Prostate gland (tissue), 2 donors: ENCODE results near the gene CMKLR1. TPM values are rescaled to one million over a fixed set of nuclear protein-coding genes. Genes with fewer than 3 reads are reported as not detected.

Experiments
- DNase-seq: peaks from one replicate; pipeline ENCODE4 v3.0.0-alpha.2; 2019; ENCODE audit warnings: low spot score
- H3K27ac ChIP-seq, 2 donors: fragments of 200-600 bp; sonication (generic); 2 replicates each; pipeline ENCODE4 v1.5.1; 2017 to 2019
- H3K27me3 ChIP-seq: fragments of 200-600 bp; sonication (generic); replicated peaks from 2 replicates; pipeline ENCODE4 v1.5.1; 2019; ENCODE audit not compliant: insufficient read depth
- H3K36me3 ChIP-seq, 2 donors: fragments of 200-600 bp; sonication (generic); 1 replicate in 1 of 2; 2 replicates in 1 of 2; pipeline versions ENCODE4 v1.5.1 to v1.8.1; 2017 to 2019
- H3K4me1 ChIP-seq: fragments of 200-600 bp; sonication (generic); replicated peaks from 2 replicates; pipeline ENCODE4 v1.5.1; 2019
- H3K4me3 ChIP-seq, 2 donors: fragments of 200-600 bp; sonication (generic); 2 replicates each; pipeline ENCODE4 v1.5.1; 2017 to 2019
- H3K9me3 ChIP-seq: fragments of 200-600 bp; sonication (generic); 2 replicates; pipeline ENCODE4 v1.5.1; 2017
- POLR2A ChIP-seq: fragments of 450-650 bp; IDR thresholded peaks from one replicate; pipeline ENCODE4 v1.6.1; 2016; ENCODE audit warnings: antibody characterized with exemption, mild to moderate bottlenecking
- POLR2AphosphoS5 ChIP-seq: sonication (generic); formaldehyde crosslinking; IDR thresholded peaks from one replicate; pipeline ENCODE4 v1.6.1; 2017; ENCODE audit warnings: antibody characterized with exemption
- WGBS: methylation state at CpG from one replicate; pipeline ENCODE4 v1.1.5; 2018; 5-methylcytosine and 5-hydroxymethylcytosine counted together
- intact Hi-C: fragments of 100-400 bp; cut with DNase I; formaldehyde crosslinking; loops from one replicate; pipeline ENCODE4 v1.14.2; 2022
- total RNA-seq, 2 donors: library from RNA; depleted of rRNA; stranded (reverse); fragments of >200 nt; gene quantifications; one replicate each; pipeline ENCODE4 v1.1.0, GENCODE V29; 2016
- TF ChIP-seq, protein P1 (sequence below), 4 experiments: fragments of 200-600 bp in 2 of 4; fragments of 450-650 bp in 2 of 4; sonication (generic) in 2 of 4; IDR thresholded peaks; 1 replicate in 3 of 4; 2 replicates in 1 of 4; pipeline ENCODE4 v1.5.1; 2016 to 2019; ENCODE audit warnings: antibody characterized with exemption in 4 of 4, mild to moderate bottlenecking in 2 of 4, moderate library complexity in 2 of 4

Gene CMKLR1
- total RNA-seq, 2 donors from 2014 or later: 3.3 to 9.1 TPM

- Histone ChIP-seq H3K27me3 (no peaks in the 10 kb centered on the region), H3K27ac (no peak overlapping the region), H3K36me3 (no peaks in the 10 kb centered on the region), H3K4me1 (no peaks in the 10 kb centered on the region), H3K9me3 (no peaks in the 10 kb centered on the region), H3K4me3 (no peak overlapping the region)
- intact Hi-C loops: no loop called here
- DNase-seq: no peak
- 24% methylated on average over 13 of the region's 13 CpGs for WGBS
- TF ChIP-seq, protein P1, sequence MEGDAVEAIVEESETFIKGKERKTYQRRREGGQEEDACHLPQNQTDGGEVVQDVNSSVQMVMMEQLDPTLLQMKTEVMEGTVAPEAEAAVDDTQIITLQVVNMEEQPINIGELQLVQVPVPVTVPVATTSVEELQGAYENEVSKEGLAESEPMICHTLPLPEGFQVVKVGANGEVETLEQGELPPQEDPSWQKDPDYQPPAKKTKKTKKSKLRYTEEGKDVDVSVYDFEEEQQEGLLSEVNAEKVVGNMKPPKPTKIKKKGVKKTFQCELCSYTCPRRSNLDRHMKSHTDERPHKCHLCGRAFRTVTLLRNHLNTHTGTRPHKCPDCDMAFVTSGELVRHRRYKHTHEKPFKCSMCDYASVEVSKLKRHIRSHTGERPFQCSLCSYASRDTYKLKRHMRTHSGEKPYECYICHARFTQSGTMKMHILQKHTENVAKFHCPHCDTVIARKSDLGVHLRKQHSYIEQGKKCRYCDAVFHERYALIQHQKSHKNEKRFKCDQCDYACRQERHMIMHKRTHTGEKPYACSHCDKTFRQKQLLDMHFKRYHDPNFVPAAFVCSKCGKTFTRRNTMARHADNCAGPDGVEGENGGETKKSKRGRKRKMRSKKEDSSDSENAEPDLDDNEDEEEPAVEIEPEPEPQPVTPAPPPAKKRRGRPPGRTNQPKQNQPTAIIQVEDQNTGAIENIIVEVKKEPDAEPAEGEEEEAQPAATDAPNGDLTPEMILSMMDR (IDR thresholded peaks at IDR 0.05): no peak
- TF ChIP-seq POLR2A (no peak), POLR2AphosphoS5 (no peak)
Observed at GRCh38 chr12:108254517-108255251, 84.4 kb downstream of the CMKLR1 start.

- no peaks in the 10 kb centered on the region for H3K36me3 ChIP-seq
- H3K4me1 ChIP-seq: no peaks in the 10 kb centered on the region
- no peaks in the 10 kb centered on the region for H3K27me3 ChIP-seq
- intact Hi-C loops: no loop called here
- 47% methylated on average over 5 of the region's 5 CpGs for WGBS
- no peak overlapping the region for H3K27ac ChIP-seq
- no peak for DNase-seq
- H3K4me3 ChIP-seq: no peak overlapping the region
- TF ChIP-seq, protein P1 (IDR thresholded peaks at IDR 0.05): no peak
- TF ChIP-seq POLR2A (no peak), POLR2AphosphoS5 (no peak)
- H3K9me3 ChIP-seq: no peaks in the 10 kb centered on the region
Observed at GRCh38 chr12:108254030-108254429, 85.1 kb downstream of the CMKLR1 start.

GRCh38 chr12:108253540-108253939 lies 85.6 kb downstream of the CMKLR1 start:
- no peak overlapping the region for H3K4me3 ChIP-seq
- H3K36me3 ChIP-seq: no peaks in the 10 kb centered on the region
- TF ChIP-seq POLR2A: no peak
- TF ChIP-seq, protein P1 (IDR thresholded peaks at IDR 0.05): no peak
- no peak for TF ChIP-seq POLR2AphosphoS5
- H3K27me3 ChIP-seq: no peaks in the 10 kb centered on the region
- no peaks in the 10 kb centered on the region for H3K4me1 ChIP-seq
- WGBS: 8% methylated on average over 4 of the region's 4 CpGs
- no peak for DNase-seq
- intact Hi-C loops: no loop called here
- H3K27ac ChIP-seq: no peak overlapping the region
- no peaks in the 10 kb centered on the region for H3K9me3 ChIP-seq

- no peak overlapping the region for H3K27ac ChIP-seq
- H3K9me3 ChIP-seq: no peaks in the 10 kb centered on the region
- intact Hi-C loops: no loop called here
- no peak overlapping the region for H3K4me3 ChIP-seq
- H3K36me3 ChIP-seq: no peaks in the 10 kb centered on the region
- DNase-seq: no peak
- H3K27me3 ChIP-seq: no peaks in the 10 kb centered on the region
- no peak for TF ChIP-seq POLR2A
- TF ChIP-seq POLR2AphosphoS5: no peak
- H3K4me1 ChIP-seq: no peaks in the 10 kb centered on the region
- WGBS: 73% methylated on average over 7 of the region's 7 CpGs
Observed at GRCh38 chr12:108252523-108252922, 86.6 kb downstream of the CMKLR1 start.

DNA sequence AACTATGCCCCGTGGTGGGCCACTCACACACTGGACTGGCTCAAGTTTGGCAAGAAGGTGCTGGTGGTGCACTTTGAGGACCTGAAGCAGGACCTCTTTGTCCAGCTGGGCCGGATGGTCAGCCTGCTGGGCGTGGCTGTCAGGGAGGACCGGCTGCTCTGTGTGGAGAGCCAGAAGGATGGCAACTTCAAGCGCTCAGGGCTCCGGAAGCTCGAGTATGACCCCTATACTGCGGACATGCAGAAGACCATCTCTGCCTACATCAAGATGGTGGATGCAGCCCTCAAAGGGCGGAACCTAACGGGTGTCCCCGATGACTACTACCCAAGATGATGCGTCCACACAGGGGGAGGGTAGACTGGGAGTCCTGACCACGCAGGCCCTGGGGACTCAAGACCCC lies 91.1 kb downstream of the CMKLR1 start:
- no peaks in the 10 kb centered on the region for H3K36me3 ChIP-seq
- no peak overlapping the region for H3K27ac ChIP-seq
- H3K4me3 ChIP-seq: no peak overlapping the region
- DNase-seq: no peak
- no peaks in the 10 kb centered on the region for H3K27me3 ChIP-seq
- TF ChIP-seq, protein P1 (IDR thresholded peaks at IDR 0.05): no peak
- TF ChIP-seq POLR2A: no peak
- no peak for TF ChIP-seq POLR2AphosphoS5
- H3K9me3 ChIP-seq: no peaks in the 10 kb centered on the region
- H3K4me1 ChIP-seq: no peaks in the 10 kb centered on the region
- WGBS: 95% methylated on average over 12 of the region's 13 CpGs
- intact Hi-C loops: no loop called here
